ENCODE results near the gene IGLL1.
"Not testable (repeated sequence)": the region's sequence is repeated elsewhere in the genome, so short reads cannot be mapped to it uniquely, and the experiment has no call there.

IGLL1 gene

GRCh38 chr22:23606204-23607131, 26.4 kb upstream of the IGLL1 start:
- no peak overlapping the region for H3K4me3 ChIP-seq (ENCODE audit: severe bottlenecking)
- H3K36me3 ChIP-seq (ENCODE audit: low read depth) = no peaks in the 10 kb centered on the region
- no peaks in the 10 kb centered on the region for H3K27me3 ChIP-seq (ENCODE audit: insufficient read depth, poor library complexity, severe bottlenecking)
- no peaks in the 10 kb centered on the region for H3K9me3 ChIP-seq (ENCODE audit: severe bottlenecking)
- no peak overlapping the region for H3K27ac ChIP-seq (ENCODE audit: poor library complexity, severe bottlenecking)
- ATAC-seq (ENCODE audit: low read depth) (no peak; the same call in 2 of the 3 replicates), DNase-seq (ENCODE audit: low spot score) (no peak)
- H3K4me1 ChIP-seq (ENCODE audit: insufficient read depth, poor library complexity, severe bottlenecking) = no peaks in the 10 kb centered on the region
- TF ChIP-seq CTCF (IDR thresholded peaks at IDR 0.05; ENCODE audit: poor library complexity, severe bottlenecking) = no peak

GRCh38 chr22:23604939-23605712, 25.0 kb upstream of the IGLL1 start:
- no peak for DNase-seq (ENCODE audit: low spot score)
- H3K9me3 ChIP-seq (ENCODE audit: severe bottlenecking) = no peaks in the 10 kb centered on the region

GRCh38 chr22:23603266-23603665, 23.2 kb upstream of the IGLL1 start:
- DNase-seq (ENCODE audit: low spot score) = no peak
- no peak for ATAC-seq (ENCODE audit: low read depth)
- Histone ChIP-seq H3K4me3 (ENCODE audit: severe bottlenecking) (no peak overlapping the region), H3K4me1 (ENCODE audit: insufficient read depth, poor library complexity, severe bottlenecking) (no peaks in the 10 kb centered on the region), H3K27me3 (ENCODE audit: insufficient read depth, poor library complexity, severe bottlenecking) (no peaks in the 10 kb centered on the region), H3K36me3 (ENCODE audit: low read depth) (no peaks in the 10 kb centered on the region), H3K27ac (ENCODE audit: poor library complexity, severe bottlenecking) (no peak overlapping the region), H3K9me3 (ENCODE audit: severe bottlenecking) (no peaks in the 10 kb centered on the region)
- TF ChIP-seq CTCF (IDR thresholded peaks at IDR 0.05; ENCODE audit: poor library complexity, severe bottlenecking) = no peak

More at GRCh38 chr22:23604939-23605712, 25.0 kb upstream of the IGLL1 start:
- H3K4me3 ChIP-seq (ENCODE audit: severe bottlenecking) = no peak overlapping the region
- H3K4me1 ChIP-seq (ENCODE audit: insufficient read depth, poor library complexity, severe bottlenecking) = no peaks in the 10 kb centered on the region
- H3K27ac ChIP-seq (ENCODE audit: poor library complexity, severe bottlenecking) = no peak overlapping the region
- no peaks in the 10 kb centered on the region for H3K27me3 ChIP-seq (ENCODE audit: insufficient read depth, poor library complexity, severe bottlenecking)
- ATAC-seq (ENCODE audit: low read depth) = no peak
- TF ChIP-seq CTCF (IDR thresholded peaks at IDR 0.05; ENCODE audit: poor library complexity, severe bottlenecking) = no peak
- H3K36me3 ChIP-seq (ENCODE audit: low read depth) = no peaks in the 10 kb centered on the region

GRCh38 chr22:23598805-23599518, 18.9 kb upstream of the IGLL1 start:
- Histone ChIP-seq H3K27ac (ENCODE audit: poor library complexity, severe bottlenecking) (no peak overlapping the region), H3K9me3 (ENCODE audit: severe bottlenecking) (no peaks in the 10 kb centered on the region), H3K4me3 (ENCODE audit: severe bottlenecking) (no peak overlapping the region), H3K27me3 (ENCODE audit: insufficient read depth, poor library complexity, severe bottlenecking) (no peaks in the 10 kb centered on the region), H3K36me3 (ENCODE audit: low read depth) (no peaks in the 10 kb centered on the region), H3K4me1 (ENCODE audit: insufficient read depth, poor library complexity, severe bottlenecking) (no peaks in the 10 kb centered on the region)
- no peak for TF ChIP-seq CTCF (IDR thresholded peaks at IDR 0.05; ENCODE audit: poor library complexity, severe bottlenecking)
- ATAC-seq (ENCODE audit: low read depth) = no peak
- DNase-seq (ENCODE audit: low spot score) = no peak

- H3K27me3 ChIP-seq (ENCODE audit: insufficient read depth, poor library complexity, severe bottlenecking); DNase-seq (ENCODE audit: low spot score); H3K4me1 ChIP-seq (ENCODE audit: insufficient read depth, poor library complexity, severe bottlenecking); H3K9me3 ChIP-seq (ENCODE audit: severe bottlenecking); ATAC-seq (ENCODE audit: low read depth); H3K36me3 ChIP-seq (ENCODE audit: low read depth); H3K27ac ChIP-seq (ENCODE audit: poor library complexity, severe bottlenecking); H3K4me3 ChIP-seq (ENCODE audit: severe bottlenecking): not testable (repeated sequence)
Observed at GRCh38 chr22:23597576-23598268, 17.6 kb upstream of the IGLL1 start.

GRCh38 chr22:23595904-23596303, 15.8 kb upstream of the IGLL1 start:
- H3K27ac ChIP-seq (ENCODE audit: poor library complexity, severe bottlenecking); H3K4me1 ChIP-seq (ENCODE audit: insufficient read depth, poor library complexity, severe bottlenecking); ATAC-seq (ENCODE audit: low read depth); DNase-seq (ENCODE audit: low spot score); H3K27me3 ChIP-seq (ENCODE audit: insufficient read depth, poor library complexity, severe bottlenecking); H3K36me3 ChIP-seq (ENCODE audit: low read depth); H3K4me3 ChIP-seq (ENCODE audit: severe bottlenecking); H3K9me3 ChIP-seq (ENCODE audit: severe bottlenecking): not testable (repeated sequence)
